Breast epithelium (tissue), 4 donors: Measurements from ENCODE around the gene PRR19. TPM values are rescaled to one million over a fixed set of nuclear protein-coding genes. Genes with fewer than 3 reads are reported as not detected.
A peak's percentile ranks its signal among the peaks of the same experiment; 100 is the strongest.

Experiments
- DNase-seq, 2 donors: peaks; one replicate each; pipeline ENCODE4 v3.0.0-alpha.2; 2019; ENCODE audit warnings: low spot score in 2 of 2
- H3K27ac ChIP-seq, 2 donors: fragments of 200-600 bp; sonication (generic) in 1 of 2; one replicate each; pipeline ENCODE4 v1.5.1; 2016 to 2019; ENCODE audit warnings: mild to moderate bottlenecking in 1 of 2
- H3K27me3 ChIP-seq, 2 donors: fragments of 200-600 bp; sonication (generic) in 1 of 2; one replicate each; pipeline versions ENCODE4 v1.5.1 to v1.6.0; 2017 to 2019; ENCODE audit warnings: control low read depth in 1 of 2, mild to moderate bottlenecking in 1 of 2
- H3K36me3 ChIP-seq: fragments of 200-600 bp; one replicate; pipeline ENCODE4 v1.5.1; 2019
- H3K4me1 ChIP-seq, 2 donors: fragments of 200-600 bp; sonication (generic); one replicate each; pipeline ENCODE4 v1.5.1; 2016 to 2019; ENCODE audit warnings: control low read depth in 1 of 2
- H3K4me3 ChIP-seq, 3 donors: fragments of 200-600 bp; sonication (generic); 1 replicate in 2 of 3; 2 replicates in 1 of 3; pipeline ENCODE4 v1.5.1; 2016 to 2019; ENCODE audit warnings: mild to moderate bottlenecking in 3 of 3, moderate library complexity in 2 of 3
- H3K9me3 ChIP-seq, 2 donors: fragments of 200-600 bp; sonication (generic) in 1 of 2; one replicate each; pipeline ENCODE4 v1.5.1; 2016 to 2019; ENCODE audit warnings: control low read depth in 1 of 2
- POLR2A ChIP-seq: fragments of 450-650 bp; IDR thresholded peaks from one replicate; pipeline ENCODE4 v1.6.1; 2016; ENCODE audit warnings: antibody characterized with exemption, mild to moderate bottlenecking, moderate library complexity
- POLR2AphosphoS5 ChIP-seq, 3 donors: sonication (generic); formaldehyde crosslinking; IDR thresholded peaks; one replicate each; pipeline ENCODE4 v1.6.1; 2017; ENCODE audit warnings: antibody characterized with exemption in 3 of 3
- intact Hi-C: fragments of 100-400 bp; cut with DNase I; formaldehyde crosslinking; loops from one replicate; pipeline ENCODE4 v1.15.1; 2023; ENCODE audit warnings: low total_unique reads
- total RNA-seq, 3 donors: library from RNA; depleted of rRNA; stranded (reverse); fragments of >200 nt; gene quantifications; one replicate each; pipeline ENCODE4 v1.1.0, GENCODE V29; 2016
- TF ChIP-seq, protein P1 (sequence below), 3 donors: fragments of 450-650 bp; IDR thresholded peaks; one replicate each; pipeline ENCODE4 v1.5.1; 2016 to 2017; ENCODE audit warnings: antibody characterized with exemption in 3 of 3, mild to moderate bottlenecking in 3 of 3, moderate library complexity in 3 of 3

The PRR19 gene
- total RNA-seq, 3 donors from 2014 or later, result 0.33 to 2.6 (median 0.48) TPM

DNA sequence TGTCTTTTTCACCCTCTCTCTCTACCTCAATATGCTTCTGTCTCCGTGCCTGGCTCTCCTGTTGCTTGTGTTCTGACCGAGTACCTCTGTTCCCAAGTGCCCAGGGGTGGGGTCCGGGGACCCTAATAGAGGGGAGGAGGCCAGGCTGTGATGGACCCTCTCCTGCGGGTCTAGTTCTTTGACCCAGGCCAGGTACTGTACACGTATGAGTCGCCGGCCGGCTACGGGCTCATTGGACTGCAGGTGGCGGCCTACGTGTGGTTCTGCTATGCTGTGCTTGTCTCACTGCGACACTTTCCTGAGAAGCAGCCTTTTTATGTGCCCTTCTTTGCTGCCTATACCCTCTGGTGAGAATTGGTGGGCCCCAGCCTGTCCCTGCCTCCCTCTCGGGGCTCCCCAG is 15.6 kb downstream of the PRR19 start:
- no peaks in the 10 kb centered on the region for H3K36me3 ChIP-seq
- TF ChIP-seq POLR2AphosphoS5 (IDR thresholded peaks at IDR 0.05) (no peak), POLR2A (no peak)
- TF ChIP-seq, protein P1, sequence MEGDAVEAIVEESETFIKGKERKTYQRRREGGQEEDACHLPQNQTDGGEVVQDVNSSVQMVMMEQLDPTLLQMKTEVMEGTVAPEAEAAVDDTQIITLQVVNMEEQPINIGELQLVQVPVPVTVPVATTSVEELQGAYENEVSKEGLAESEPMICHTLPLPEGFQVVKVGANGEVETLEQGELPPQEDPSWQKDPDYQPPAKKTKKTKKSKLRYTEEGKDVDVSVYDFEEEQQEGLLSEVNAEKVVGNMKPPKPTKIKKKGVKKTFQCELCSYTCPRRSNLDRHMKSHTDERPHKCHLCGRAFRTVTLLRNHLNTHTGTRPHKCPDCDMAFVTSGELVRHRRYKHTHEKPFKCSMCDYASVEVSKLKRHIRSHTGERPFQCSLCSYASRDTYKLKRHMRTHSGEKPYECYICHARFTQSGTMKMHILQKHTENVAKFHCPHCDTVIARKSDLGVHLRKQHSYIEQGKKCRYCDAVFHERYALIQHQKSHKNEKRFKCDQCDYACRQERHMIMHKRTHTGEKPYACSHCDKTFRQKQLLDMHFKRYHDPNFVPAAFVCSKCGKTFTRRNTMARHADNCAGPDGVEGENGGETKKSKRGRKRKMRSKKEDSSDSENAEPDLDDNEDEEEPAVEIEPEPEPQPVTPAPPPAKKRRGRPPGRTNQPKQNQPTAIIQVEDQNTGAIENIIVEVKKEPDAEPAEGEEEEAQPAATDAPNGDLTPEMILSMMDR (IDR thresholded peaks at IDR 0.05), result no peak
- no peak overlapping the region for H3K4me3 ChIP-seq
- no peak overlapping the region for H3K27ac ChIP-seq
- H3K4me1 ChIP-seq, result no peaks in the 10 kb centered on the region
- H3K9me3 ChIP-seq, result no peaks in the 10 kb centered on the region
- DNase-seq, result no peak
- H3K27me3 ChIP-seq, result no peaks in the 10 kb centered on the region
- intact Hi-C loops, result no loop called here

DNA sequence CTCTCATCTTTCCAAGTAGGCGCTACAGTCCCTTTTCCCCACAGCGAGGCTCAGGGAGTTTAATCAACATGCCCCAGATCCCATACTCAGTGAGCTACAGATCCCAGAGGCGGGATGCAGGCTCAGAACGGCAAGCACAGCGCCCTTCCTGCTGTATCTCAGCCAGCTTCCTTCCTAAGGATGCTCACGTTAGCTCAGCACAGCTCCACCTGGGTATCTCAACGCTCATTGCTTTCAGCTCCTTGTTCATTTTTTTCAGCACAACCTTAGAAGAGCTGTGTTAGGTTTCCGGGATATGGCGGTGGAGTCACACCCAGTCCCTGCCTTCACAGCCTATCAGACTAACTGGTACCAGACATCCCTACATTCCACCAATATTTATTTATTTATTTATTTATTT is 20.4 kb downstream of the PRR19 start:
- H3K27ac ChIP-seq, result no peak overlapping the region
- intact Hi-C loops, result loop anchor here (5.0 to 10.0 kb wide), 2 partner anchors 195 to 232 kb away; no protein-coding TSS in a partner anchor
- TF ChIP-seq, protein P1 (IDR thresholded peaks at IDR 0.05), result no peak
- TF ChIP-seq POLR2AphosphoS5 (IDR thresholded peaks at IDR 0.05) (no peak), POLR2A (no peak)

DNA sequence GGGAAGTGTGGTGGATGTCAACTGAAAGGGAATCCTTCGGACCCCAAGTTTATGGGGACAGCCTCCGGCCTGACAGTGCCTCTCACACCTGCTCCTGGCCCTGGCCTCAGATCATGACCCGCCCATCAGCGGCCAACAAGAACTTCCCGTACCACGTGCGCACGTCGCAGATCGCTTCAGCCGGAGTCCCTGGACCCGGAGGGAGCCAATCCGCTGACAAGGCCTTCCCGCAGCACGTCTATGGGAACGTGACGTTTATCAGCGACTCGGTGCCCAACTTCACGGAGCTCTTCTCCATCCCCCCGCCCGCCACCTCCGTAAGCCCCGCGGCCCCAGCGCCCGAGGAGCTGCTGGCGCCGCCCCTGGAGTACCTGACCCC is 21.5 kb downstream of the PRR19 start:
- no peak for DNase-seq
- peak overlapping the region in 1 of 3 donors; percentile 80 for H3K4me3 ChIP-seq
- peaks cover 5 to 15% of the 10 kb centered on the region in 2 donors for H3K27me3 ChIP-seq
- H3K4me1 ChIP-seq, result peaks cover 3 to 8% of the 10 kb centered on the region in 2 donors
- no peaks in the 10 kb centered on the region for H3K9me3 ChIP-seq
- H3K36me3 ChIP-seq, result no peaks in the 10 kb centered on the region
- intact Hi-C loops, result loop anchor here (5.0 to 10.0 kb wide), 2 partner anchors 196 to 231 kb away; no protein-coding TSS in a partner anchor
- TF ChIP-seq, protein P1 (IDR thresholded peaks at IDR 0.05), result no peak
- no peak for TF ChIP-seq POLR2A
- TF ChIP-seq POLR2AphosphoS5 (IDR thresholded peaks at IDR 0.05), result no peak
- H3K27ac ChIP-seq, result no peak overlapping the region

More for the DNA sequence above, 20.4 kb downstream of the PRR19 start:
- no peaks in the 10 kb centered on the region for H3K9me3 ChIP-seq
- H3K27me3 ChIP-seq, result peaks cover 5 to 15% of the 10 kb centered on the region in 2 donors
- peaks cover 3 to 8% of the 10 kb centered on the region in 2 donors for H3K4me1 ChIP-seq
- no peak overlapping the region for H3K4me3 ChIP-seq
- H3K36me3 ChIP-seq, result no peaks in the 10 kb centered on the region
- no peak for DNase-seq

DNA sequence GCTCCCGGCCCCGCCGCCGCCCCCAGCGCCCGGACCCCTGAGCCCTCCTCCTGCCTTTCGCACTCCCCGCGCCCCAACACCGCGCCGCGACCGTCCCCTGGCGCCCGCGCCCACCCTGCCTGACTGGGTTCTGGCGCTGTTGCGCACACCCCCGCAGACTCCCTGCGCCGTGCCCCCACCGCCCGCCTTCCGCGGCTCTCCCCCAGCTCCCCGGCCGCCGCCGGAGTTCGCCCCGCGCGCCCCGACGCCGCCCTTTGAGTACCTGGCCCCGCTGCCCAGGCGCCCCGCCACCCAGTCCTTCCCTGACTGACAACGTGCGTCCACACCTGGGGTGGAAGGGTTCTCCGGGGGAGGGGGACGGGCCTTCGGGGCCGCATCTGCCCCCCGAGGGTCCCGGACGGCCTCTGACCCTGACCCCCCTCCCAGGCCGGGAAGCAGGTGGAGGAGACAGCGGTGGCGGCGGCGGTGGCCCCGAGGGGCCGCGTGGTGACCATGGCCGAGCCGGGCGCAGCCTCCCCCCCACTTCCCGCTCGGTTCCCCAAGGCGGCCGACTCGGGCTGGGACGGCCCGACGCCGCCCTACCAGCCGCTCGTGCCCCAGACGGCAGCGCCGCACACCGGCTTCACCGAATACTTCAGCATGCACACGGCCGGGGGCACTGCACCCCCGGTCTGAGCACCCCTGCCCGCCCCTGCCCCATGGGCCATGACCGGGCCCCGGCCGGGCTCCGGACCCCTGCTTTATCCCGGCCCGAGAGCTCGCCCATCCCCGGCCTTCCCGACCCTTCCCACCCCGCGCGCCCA is 22.1 kb downstream of the PRR19 start:
- Histone ChIP-seq H3K9me3 (no peaks in the 10 kb centered on the region), H3K27ac (no peak overlapping the region), H3K4me1 (peaks cover 3 to 8% of the 10 kb centered on the region in 2 donors), H3K27me3 (peaks cover 5 to 15% of the 10 kb centered on the region in 2 donors), H3K4me3 (peak overlapping the region; percentile 75 to 87 (median 80)), H3K36me3 (no peaks in the 10 kb centered on the region)
- TF ChIP-seq, protein P1 (IDR thresholded peaks at IDR 0.05), result no peak
- no peak for TF ChIP-seq POLR2AphosphoS5 (IDR thresholded peaks at IDR 0.05)
- no peak for TF ChIP-seq POLR2A
- intact Hi-C loops, result loop anchor here (5.0 to 10.0 kb wide), 2 partner anchors 197 to 231 kb away; no protein-coding TSS in a partner anchor
- no peak for DNase-seq
